ENCODE data around the gene BCAM.

- TF ChIP-seq, protein P1, sequence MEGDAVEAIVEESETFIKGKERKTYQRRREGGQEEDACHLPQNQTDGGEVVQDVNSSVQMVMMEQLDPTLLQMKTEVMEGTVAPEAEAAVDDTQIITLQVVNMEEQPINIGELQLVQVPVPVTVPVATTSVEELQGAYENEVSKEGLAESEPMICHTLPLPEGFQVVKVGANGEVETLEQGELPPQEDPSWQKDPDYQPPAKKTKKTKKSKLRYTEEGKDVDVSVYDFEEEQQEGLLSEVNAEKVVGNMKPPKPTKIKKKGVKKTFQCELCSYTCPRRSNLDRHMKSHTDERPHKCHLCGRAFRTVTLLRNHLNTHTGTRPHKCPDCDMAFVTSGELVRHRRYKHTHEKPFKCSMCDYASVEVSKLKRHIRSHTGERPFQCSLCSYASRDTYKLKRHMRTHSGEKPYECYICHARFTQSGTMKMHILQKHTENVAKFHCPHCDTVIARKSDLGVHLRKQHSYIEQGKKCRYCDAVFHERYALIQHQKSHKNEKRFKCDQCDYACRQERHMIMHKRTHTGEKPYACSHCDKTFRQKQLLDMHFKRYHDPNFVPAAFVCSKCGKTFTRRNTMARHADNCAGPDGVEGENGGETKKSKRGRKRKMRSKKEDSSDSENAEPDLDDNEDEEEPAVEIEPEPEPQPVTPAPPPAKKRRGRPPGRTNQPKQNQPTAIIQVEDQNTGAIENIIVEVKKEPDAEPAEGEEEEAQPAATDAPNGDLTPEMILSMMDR (conservative IDR thresholded peaks at IDR 0.05; ENCODE audit: low read length), result no peak
- TF ChIP-seq EZH2phosphoT487 (IDR thresholded peaks at IDR 0.05; ENCODE audit: borderline replicate concordance, low read depth, low read length), result no peak
Measured at GRCh38 chr19:44855606-44856005, 46.7 kb downstream of the BCAM start.
